ENCODE measurements around the gene HSD3B7. TPM values are rescaled to one million over a fixed set of nuclear protein-coding genes. Genes with fewer than 3 reads are reported as not detected.

Gene HSD3B7
- total and polyA plus RNA-seq, 2 of the 8 experiments (the other 6 are each of a cell fraction or from before 2014, with no cell fraction given), result 2.9 to 6.6 TPM

- H2BK20ac ChIP-seq (ENCODE audit: low read length), result no peak overlapping the region
- FAIRE-seq (no peak), DNase-seq (ENCODE audit: low read depth in 1 of 2, low spot score in 2 of 2) (no peak)
- no peak overlapping the region for H2BK120ac ChIP-seq (replicated peaks; ENCODE audit: low read depth, low read length)
- no peaks in the 10 kb centered on the region for H4K20me1 ChIP-seq (replicated peaks in 1 of 2; ENCODE audit: control insufficient read depth in 1 of 2, insufficient read depth in 2 of 2, low read length in 2 of 2)
- no peak overlapping the region for H3K4me2 ChIP-seq (ENCODE audit: insufficient read depth in 1 of 2, low read depth in 2 of 2, low read length in 2 of 2)
- H2BK15ac ChIP-seq (ENCODE audit: low read length), result no peak overlapping the region
- H3K79me1 ChIP-seq (ENCODE audit: low read depth, low read length), result no peaks in the 10 kb centered on the region
- no peak overlapping the region for H4K5ac ChIP-seq (ENCODE audit: insufficient read length, low read depth, low read length)
- no peak overlapping the region for H2BK12ac ChIP-seq (ENCODE audit: low read depth, low read length)
- WGBS, 2 experiments (ENCODE audit: extremely low coverage in 1 of 2, insufficient coverage in 1 of 2, insufficient read length in 1 of 2, insufficient replicate concordance in 2 of 2, low coverage in 1 of 2, low lambda C conversion rate in 2 of 2, missing lambda C conversion rate in 1 of 2), result 90% methylated on average over 6 of the region's 6 CpGs; no CpG with 5 or more reads in 1 of the 2 experiments
- no peaks in the 10 kb centered on the region for H3K9me3 ChIP-seq (ENCODE audit: insufficient read depth in 2 of 2, low read depth in 1 of 2, low read length in 1 of 2)
- no peak overlapping the region for H3K4ac ChIP-seq (replicated peaks; ENCODE audit: insufficient read length, low read depth, low read length)
- no peak overlapping the region for H4K91ac ChIP-seq (replicated peaks; ENCODE audit: insufficient read length, low read length)
- H3K4me1 ChIP-seq (replicated peaks in 1 of 4; ENCODE audit: control insufficient read depth in 3 of 4, insufficient read depth in 4 of 4, low read length in 3 of 4), result no peaks in the 10 kb centered on the region
- H3K14ac ChIP-seq (ENCODE audit: insufficient read length), result no peak overlapping the region
- no peak overlapping the region for H3K23ac ChIP-seq (ENCODE audit: insufficient read length)
- TF ChIP-seq PHF8 (conservative IDR thresholded peaks at IDR 0.05; ENCODE audit: low read depth, low read length), result no peak
- no peak overlapping the region for H3K4me3 ChIP-seq (ENCODE audit: extremely low read depth in 1 of 4, insufficient read depth in 2 of 4, low read depth in 3 of 4, low read length in 4 of 4)
- no peak overlapping the region for H3K56ac ChIP-seq (replicated peaks; ENCODE audit: insufficient read length, low read depth, low read length)
- H2AFZ ChIP-seq (ENCODE audit: low read length), result no peak overlapping the region
- H3K36me3 ChIP-seq (ENCODE audit: control insufficient read depth in 2 of 4, insufficient read depth in 4 of 4, low read length in 3 of 4), result no peaks in the 10 kb centered on the region
- ChIA-PET CTCF (ENCODE audit: partially characterized antibody) (interaction anchor here (0.6 to 2.1 kb wide), 4 partner anchors 46 to 836 kb away, joined by 3 to 4 read pairs (median 4); no protein-coding TSS in a partner anchor), POLR2A (ENCODE audit: partially characterized antibody) (interaction anchor here (0.8 kb wide), 1 partner anchor 19 kb away, joined by 3 read pairs; no protein-coding TSS in a partner anchor)
- H3K23me2 ChIP-seq (ENCODE audit: low read depth, low read length), result no peaks in the 10 kb centered on the region
- no peak overlapping the region for H3K18ac ChIP-seq (ENCODE audit: extremely low read depth, low read length)
- no peak overlapping the region for H4K8ac ChIP-seq (ENCODE audit: extremely low read depth, insufficient read depth, low read length)
- H3K27ac ChIP-seq (ENCODE audit: low read depth, low read length), result no peak overlapping the region
- no peak overlapping the region for H2BK5ac ChIP-seq (ENCODE audit: low read depth, low read length)
- H3K27me3 ChIP-seq (replicated peaks in 1 of 4; ENCODE audit: control insufficient read depth in 3 of 4, extremely low read depth in 1 of 4, insufficient read depth in 3 of 4, low read length in 3 of 4), result no peaks in the 10 kb centered on the region
- no peak overlapping the region for H2AK5ac ChIP-seq (ENCODE audit: low read depth, low read length)
- H3K79me2 ChIP-seq (ENCODE audit: control insufficient read depth in 1 of 2, insufficient read depth in 2 of 2, low read length in 2 of 2), result no peaks in the 10 kb centered on the region
- H3K9ac ChIP-seq (replicated peaks in 1 of 4; ENCODE audit: extremely low read depth in 1 of 4, low read depth in 3 of 4, low read length in 3 of 4), result no peak overlapping the region
These were observed 38.7 kb downstream of the HSD3B7 start for GRCh38 chr16:31023627-31024226.

All from H1 (cell line).